ENCODE data around the gene PNO1. TPM values are rescaled to one million over a fixed set of nuclear protein-coding genes. Genes with fewer than 3 reads are reported as not detected.

The PNO1 gene
- total and polyA plus RNA-seq, 10 of the 15 experiments (the other 5 are each of a cell fraction or from before 2014, with no cell fraction given): 9.7 to 60.2 (median 30.3) TPM

- peak; percentile 84 for TF ChIP-seq CREM (IDR thresholded peaks at IDR 0.05; ENCODE audit: low read depth)
- TF ChIP-seq CEBPZ (IDR thresholded peaks at IDR 0.05; ENCODE audit: low read depth, low read length): no peak
- peak; percentile 81 for TF ChIP-seq E4F1 (IDR thresholded peaks at IDR 0.05; ENCODE audit: borderline replicate concordance, partially characterized antibody)
- TF ChIP-seq NFXL1 (IDR thresholded peaks at IDR 0.05; ENCODE audit: borderline replicate concordance): no peak
- no peak for TF ChIP-seq RFX5 (IDR thresholded peaks at IDR 0.05; ENCODE audit: low read depth, low read length)
- TF ChIP-seq KDM1A (IDR thresholded peaks at IDR 0.05; ENCODE audit: borderline replicate concordance): no peak
- TF ChIP-seq MTA3 (IDR thresholded peaks at IDR 0.05; ENCODE audit: borderline replicate concordance, low read length): no peak
- TF ChIP-seq NFIC (IDR thresholded peaks at IDR 0.05; ENCODE audit: low read depth, low read length): peak; percentile 59; the same call in 1 of the 2 replicates
- TF ChIP-seq ZNF592 (IDR thresholded peaks at IDR 0.05): peak; percentile 95
- TF ChIP-seq RCOR1 (conservative IDR thresholded peaks at IDR 0.05; ENCODE audit: low read depth, low read length): no peak; the same call in 1 of the 2 replicates
- peak; percentile 18; the same call in 1 of the 2 replicates for TF ChIP-seq ZNF687 (IDR thresholded peaks at IDR 0.05)
These were observed at the start of gene PNO1 (continued) for GRCh38 chr2:68157402-68158133.

Data from GM12878 (cell line).